HL-60 (cell line): ENCODE results near the gene ACRV1.

Experiments
- GABPA ChIP-seq: IDR thresholded peaks from 2 replicates; pipeline ENCODE4 v1.6.1; 2012; ENCODE audit warnings: low read depth
- POLR2AphosphoS5 ChIP-seq: IDR thresholded peaks from 2 replicates; pipeline ENCODE4 v1.6.1; 2012; ENCODE audit warnings: low read depth
- SPI1 ChIP-seq: IDR thresholded peaks from 2 replicates; pipeline ENCODE4 v1.6.1; 2012; ENCODE audit warnings: low read depth, mild to moderate bottlenecking, borderline replicate concordance
- TF ChIP-seq, protein P1 (sequence below): IDR thresholded peaks from one replicate; pipeline ENCODE4 v1.5.1; 2011; ENCODE audit warnings: low read length, control low read depth, inconsistent platforms; ENCODE audit not compliant: insufficient read depth
- TF ChIP-seq, protein P2 (sequence below): IDR thresholded peaks from 2 replicates; pipeline ENCODE4 v1.6.1; 2012; ENCODE audit warnings: low read depth; ENCODE audit not compliant: insufficient replicate concordance

DNA sequence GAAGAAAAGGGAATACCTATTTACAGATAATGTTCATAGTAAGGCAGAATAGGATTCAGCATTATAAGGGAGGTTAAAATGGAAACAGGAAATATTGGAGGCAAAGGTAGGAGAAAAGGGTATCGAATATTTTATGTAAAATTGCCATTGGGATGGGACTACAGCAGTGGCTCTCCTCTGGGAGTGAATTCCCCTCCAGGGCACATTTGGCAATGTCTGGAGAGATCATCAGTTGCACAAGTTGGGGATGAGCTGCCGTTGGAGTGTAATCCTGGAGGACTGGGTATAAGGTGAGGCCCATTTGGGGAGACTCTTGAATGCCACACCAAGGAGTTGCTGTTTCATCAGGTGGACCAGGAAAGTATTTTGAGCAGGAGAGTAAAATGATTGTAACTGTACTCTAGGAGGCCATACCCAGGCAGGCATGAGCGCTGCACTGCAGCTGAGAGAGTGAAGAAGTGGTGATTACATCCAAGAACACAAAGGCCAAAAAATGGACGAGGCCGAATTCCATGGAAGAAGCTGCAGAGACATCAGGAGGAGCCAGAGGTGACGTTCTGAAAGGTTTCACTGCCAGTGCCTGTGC lies 8.7 kb upstream of the ACRV1 start:
- TF ChIP-seq POLR2AphosphoS5 (no peak), GABPA (no peak), SPI1 (no peak)
- TF ChIP-seq, protein P1, sequence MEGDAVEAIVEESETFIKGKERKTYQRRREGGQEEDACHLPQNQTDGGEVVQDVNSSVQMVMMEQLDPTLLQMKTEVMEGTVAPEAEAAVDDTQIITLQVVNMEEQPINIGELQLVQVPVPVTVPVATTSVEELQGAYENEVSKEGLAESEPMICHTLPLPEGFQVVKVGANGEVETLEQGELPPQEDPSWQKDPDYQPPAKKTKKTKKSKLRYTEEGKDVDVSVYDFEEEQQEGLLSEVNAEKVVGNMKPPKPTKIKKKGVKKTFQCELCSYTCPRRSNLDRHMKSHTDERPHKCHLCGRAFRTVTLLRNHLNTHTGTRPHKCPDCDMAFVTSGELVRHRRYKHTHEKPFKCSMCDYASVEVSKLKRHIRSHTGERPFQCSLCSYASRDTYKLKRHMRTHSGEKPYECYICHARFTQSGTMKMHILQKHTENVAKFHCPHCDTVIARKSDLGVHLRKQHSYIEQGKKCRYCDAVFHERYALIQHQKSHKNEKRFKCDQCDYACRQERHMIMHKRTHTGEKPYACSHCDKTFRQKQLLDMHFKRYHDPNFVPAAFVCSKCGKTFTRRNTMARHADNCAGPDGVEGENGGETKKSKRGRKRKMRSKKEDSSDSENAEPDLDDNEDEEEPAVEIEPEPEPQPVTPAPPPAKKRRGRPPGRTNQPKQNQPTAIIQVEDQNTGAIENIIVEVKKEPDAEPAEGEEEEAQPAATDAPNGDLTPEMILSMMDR, result no peak
- TF ChIP-seq, protein P2, sequence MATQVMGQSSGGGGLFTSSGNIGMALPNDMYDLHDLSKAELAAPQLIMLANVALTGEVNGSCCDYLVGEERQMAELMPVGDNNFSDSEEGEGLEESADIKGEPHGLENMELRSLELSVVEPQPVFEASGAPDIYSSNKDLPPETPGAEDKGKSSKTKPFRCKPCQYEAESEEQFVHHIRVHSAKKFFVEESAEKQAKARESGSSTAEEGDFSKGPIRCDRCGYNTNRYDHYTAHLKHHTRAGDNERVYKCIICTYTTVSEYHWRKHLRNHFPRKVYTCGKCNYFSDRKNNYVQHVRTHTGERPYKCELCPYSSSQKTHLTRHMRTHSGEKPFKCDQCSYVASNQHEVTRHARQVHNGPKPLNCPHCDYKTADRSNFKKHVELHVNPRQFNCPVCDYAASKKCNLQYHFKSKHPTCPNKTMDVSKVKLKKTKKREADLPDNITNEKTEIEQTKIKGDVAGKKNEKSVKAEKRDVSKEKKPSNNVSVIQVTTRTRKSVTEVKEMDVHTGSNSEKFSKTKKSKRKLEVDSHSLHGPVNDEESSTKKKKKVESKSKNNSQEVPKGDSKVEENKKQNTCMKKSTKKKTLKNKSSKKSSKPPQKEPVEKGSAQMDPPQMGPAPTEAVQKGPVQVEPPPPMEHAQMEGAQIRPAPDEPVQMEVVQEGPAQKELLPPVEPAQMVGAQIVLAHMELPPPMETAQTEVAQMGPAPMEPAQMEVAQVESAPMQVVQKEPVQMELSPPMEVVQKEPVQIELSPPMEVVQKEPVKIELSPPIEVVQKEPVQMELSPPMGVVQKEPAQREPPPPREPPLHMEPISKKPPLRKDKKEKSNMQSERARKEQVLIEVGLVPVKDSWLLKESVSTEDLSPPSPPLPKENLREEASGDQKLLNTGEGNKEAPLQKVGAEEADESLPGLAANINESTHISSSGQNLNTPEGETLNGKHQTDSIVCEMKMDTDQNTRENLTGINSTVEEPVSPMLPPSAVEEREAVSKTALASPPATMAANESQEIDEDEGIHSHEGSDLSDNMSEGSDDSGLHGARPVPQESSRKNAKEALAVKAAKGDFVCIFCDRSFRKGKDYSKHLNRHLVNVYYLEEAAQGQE, result no peak
